ENCODE measurements around the gene LGALSL.

Gene LGALSL

DNA sequence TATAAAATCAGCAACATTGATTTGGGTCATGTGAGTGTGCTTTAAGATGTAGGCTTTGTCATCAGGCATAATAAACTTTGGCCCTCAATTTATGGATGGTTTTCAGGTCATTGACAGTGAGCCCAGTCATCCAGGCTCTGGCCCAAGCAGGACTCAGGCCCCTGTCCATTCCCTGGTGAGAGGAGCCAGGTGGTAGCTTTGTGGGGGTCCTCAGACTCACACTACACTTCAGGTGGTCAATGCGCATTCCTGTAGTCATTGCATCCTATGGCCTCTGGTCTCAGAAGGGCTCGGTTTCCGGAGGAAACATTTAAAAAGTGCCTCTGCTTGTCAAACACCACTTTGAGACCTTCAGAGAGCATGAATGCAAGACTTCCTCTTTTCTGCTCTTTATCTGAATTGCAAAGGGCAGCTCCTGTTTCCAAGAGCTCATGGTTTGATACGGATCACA is 20.2 kb downstream of the LGALSL start:
- no peak for DNase-seq

DNA sequence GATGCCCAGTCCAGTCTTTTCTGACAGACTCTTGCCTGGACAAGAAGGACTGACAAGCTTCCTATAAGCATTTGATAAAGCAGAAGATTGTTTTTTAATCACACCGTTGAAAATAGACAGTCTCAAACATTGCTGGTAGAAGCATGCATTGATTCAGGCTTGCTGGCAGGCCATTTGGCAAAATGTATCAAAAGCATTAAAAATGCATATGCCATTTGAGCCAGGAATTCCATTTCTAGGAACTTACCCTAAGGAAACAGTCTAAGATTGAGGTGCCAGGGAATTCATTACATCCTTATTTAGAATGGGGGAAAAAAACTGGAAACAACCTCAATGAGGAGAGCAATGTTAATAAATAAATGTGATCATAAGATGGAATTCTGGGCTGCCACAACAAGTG is 20.7 kb downstream of the LGALSL start:
- no peak for DNase-seq

DNA sequence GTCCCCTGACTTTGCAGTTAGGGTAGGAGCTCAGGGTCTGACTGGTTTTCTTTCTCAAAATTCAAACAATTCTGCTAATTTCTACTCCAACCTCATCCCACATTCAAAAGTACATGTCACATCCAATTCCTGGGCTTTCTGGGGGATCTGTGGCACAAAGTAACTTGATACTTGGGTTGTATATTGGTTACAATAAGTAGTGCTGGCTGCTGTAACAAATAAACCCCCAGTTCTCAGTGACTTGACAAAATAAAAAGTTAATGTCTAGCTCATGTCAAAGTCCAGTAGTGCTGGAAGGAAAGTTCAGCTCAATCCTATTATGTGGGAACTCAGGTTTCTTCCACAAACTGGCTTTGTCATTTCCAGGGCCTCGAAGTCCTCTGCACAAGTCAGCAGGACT is 23.1 kb downstream of the LGALSL start:
- DNase-seq = no peak

DNA sequence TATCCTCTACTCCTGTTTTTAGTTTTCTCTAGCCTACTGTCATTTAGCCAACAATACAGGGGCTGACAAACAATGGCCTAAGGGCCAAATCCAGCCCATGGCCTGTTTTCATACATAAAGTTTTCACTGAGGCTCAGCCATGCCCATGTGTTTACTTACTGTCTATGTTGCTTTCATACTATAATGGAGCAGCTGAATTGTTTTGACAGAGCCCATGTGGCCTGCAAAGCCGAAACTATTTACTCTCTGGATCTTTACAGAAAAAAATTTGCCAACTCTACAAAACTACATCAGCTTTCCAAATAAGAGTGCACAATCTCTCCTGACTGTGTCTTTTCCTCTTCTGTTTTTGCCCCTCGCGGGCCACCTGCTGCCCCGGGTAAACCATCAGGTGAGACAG is 24.0 kb downstream of the LGALSL start:
- DNase-seq = no peak

DNA sequence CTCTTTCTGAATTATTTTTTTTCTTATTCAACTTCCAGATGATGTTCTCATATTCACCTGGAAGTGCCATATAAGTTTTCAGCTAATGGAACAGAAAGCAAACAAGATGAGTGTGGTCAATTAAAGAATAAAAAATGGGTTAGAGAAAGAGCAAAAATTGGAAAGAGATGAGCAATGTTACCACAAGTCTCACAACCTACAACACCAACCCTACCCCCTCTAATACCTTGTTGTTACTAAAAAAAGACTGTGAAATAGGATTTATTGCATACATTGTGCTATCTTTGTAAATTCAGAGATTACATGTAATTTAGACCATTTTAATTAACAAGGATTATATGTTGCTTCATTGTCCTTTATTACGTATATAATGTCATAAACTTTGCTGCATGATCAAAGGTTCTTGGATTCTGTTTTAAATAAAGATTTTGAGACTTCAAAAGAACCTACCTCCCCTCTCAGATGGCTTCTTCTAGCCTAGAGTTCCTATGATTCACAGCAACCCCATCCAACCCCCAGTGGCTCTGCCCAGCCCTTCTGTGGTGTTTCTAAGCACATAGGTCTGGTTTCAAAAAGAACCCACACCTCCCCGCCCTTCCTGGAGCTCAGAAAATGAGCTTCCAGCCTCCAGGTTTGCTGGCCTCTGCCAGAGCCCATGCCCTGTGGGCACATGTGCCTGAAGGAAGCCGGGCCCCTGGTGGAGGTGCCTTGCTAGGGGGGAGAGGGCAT is 24.7 kb downstream of the LGALSL start:
- no peak for DNase-seq

DNA sequence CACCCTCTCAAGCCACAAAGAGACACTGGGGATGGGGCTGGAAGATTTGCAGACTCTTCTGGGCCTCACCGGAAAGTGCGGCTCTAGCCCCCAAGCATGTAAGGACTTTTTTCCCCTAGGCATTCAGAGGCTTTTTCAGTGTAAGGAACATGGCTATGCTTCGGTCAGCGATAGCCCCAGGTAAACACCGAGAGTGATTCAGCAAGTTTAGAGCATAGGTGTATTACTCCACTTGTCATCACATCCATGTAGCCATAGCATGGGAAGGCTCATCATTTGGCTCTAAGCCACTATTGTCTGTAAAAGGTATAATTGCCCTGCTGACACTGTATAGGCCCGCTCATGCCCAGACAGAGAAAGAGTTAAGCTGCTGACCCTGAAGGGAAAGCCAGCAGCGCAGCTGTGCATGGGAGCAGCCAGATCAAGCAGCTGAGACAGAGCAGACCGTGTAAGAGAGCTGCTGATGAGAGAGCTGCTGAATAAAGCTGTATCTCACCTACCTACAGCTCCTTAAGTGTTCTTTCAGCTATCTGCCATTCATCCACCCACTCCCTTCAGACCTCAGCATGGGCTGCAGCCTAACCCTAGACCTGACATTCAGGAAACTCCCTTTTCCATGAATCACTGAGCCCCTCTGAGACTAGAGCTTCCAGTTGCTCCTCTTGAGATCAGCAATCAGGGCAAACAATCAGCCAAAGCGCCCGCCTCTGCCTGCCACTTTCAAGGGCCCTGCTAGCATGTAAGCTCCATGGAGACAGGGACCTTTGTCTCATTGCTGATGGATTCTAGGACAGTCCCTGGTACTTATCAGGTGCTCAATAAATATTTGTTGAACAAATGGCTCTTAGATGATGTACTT is 25.5 kb downstream of the LGALSL start:
- DNase-seq = no peak

DNA sequence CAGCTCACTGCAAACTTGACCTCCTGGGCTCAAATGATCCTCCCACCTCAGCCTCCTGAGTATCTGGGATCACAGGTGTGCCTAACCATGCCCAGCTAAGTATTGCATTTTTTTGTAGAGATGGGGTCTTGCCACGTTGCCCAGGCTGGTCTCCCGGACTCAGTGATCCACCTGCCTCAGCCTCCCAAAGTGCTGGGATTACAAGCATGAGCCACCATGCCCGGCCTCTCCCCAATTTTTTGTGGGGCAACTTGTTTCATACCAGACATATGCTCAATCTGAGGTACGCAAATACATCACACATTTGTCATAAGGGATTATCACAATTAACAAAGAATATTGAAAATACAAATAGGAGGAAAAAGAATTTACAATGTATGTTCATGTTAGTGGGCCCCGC is 27.7 kb downstream of the LGALSL start:
- no peak for DNase-seq

DNA sequence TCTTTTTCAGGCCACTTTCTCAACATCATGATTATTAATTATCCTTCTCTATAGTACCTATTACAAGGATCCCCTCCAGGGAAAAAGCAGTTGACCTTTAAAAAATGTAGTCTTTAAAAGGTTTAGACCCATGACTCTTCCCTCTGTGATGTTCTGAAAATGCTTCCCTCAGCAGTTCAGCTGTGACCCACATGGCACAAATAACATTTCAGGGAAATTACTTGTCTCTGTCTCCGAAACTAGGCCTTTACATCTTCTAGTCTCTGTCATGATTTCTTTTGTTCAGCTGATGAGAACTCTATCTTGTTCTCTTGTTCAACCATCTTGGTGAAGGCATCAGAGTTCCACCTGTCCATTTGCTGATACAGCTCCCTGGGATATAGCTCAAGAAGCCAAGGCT is 28.3 kb downstream of the LGALSL start:
- no peak for DNase-seq

DNA sequence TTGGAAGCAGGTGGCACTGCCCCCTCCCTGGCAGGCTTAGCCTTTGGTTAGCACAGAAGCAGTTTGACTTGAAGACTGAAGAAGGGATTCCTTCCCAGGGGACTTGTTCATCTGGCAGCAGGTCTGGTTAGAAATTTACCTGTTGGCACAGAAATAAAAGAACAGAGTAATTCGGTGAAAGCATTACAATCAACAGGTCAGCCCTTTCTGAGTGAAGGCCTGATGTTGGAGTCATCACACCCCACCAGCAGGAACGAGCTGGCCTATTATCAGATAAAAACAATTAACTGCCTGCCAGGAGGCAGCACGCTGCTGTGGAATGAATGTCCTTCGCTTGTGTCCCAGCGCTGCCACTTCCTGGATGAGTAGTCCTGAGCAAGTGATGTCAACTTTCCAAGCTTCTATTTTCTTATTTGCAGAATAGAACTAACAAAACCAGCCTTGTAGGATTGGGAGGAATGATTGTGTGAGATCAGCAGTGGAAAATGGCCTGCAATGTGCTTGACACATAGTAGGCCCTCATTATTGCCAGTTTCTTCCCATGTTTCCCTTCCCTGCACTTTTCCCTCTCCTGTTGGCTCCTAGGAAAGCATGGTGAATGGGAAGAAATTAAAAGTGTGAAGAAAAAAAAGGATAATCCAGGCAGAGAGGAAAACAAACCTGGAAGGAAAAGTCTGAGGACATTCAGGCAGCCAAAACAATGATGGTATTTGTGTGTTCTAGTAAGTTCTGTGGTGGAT is 29.0 kb downstream of the LGALSL start:
- peak; percentile 60 for DNase-seq

DNA sequence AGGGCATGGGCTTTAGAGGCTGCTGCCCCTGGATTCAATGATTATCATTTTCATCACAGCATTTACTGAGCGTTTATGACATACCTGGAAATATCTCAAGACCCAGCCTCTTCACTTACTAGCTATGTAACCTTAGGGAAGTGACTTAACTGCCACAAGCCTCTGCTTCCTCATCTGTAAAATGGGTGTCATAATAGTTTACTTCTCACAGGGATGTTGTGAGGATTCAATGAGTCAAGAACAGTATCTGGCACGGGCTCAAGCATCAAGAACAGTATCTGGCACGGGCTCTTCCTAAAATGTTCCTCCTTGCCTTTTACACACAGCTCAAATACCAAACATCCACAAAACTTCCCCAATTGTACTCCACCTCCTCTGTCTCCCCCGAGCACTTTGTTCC is 31.4 kb downstream of the LGALSL start:
- DNase-seq = no peak

DNA sequence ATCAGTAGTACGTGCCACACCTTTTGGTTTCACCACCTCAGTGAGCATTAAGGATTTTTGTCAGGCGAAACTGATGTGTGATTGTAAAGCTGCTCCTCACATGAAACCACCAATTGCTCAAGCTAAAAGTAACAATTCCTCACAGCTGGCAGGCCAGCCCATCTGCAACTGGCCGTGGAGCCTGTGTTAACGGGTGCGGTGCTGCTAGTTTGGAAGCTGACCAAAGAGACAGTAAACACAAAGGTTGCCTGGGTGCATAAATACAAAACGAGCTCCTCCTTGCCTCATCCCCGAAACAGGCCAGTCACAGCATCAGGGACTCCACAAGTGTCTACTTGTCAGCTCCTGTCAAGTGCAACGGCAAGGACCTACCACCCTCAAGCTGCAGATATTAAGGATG is 32.0 kb downstream of the LGALSL start:
- DNase-seq = no peak

DNA sequence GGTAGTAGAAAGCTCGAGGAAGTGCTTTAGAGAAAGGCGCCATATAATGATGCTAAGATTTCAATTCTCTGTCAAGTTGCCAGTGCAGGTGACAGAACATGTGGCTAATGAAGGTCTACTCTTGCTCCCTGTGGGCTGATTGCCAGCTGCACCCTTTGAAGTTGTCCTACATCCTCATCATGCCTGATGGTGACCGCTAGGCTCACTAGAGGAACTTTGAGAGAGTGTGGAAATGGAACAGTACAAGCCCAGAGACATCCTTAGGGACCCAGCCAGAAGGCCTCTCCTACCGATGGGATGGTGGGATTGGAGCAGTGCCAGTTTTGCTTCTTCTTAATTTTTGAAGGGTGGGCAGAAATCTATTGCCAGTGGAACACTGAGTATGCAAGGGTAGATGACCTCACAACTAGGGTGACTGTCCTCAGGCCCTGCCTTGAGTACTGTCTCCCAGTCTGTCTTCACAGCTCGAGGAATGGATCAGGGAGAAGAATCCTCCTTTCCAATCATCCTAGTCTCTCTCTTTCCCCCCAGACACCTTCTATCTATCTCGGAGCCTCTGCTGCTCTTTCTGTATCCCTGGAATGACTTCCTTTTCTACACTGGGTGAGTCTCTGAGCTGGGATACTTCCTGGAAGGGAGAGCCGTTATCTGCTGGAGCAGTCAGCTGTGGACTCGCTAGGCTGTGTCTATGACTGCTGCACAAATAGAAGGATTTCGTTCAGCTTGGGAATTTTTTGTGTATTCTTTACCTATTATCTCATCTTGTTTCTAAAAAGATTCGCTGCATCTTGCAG is 33.5 kb downstream of the LGALSL start:
- DNase-seq = no peak

DNA sequence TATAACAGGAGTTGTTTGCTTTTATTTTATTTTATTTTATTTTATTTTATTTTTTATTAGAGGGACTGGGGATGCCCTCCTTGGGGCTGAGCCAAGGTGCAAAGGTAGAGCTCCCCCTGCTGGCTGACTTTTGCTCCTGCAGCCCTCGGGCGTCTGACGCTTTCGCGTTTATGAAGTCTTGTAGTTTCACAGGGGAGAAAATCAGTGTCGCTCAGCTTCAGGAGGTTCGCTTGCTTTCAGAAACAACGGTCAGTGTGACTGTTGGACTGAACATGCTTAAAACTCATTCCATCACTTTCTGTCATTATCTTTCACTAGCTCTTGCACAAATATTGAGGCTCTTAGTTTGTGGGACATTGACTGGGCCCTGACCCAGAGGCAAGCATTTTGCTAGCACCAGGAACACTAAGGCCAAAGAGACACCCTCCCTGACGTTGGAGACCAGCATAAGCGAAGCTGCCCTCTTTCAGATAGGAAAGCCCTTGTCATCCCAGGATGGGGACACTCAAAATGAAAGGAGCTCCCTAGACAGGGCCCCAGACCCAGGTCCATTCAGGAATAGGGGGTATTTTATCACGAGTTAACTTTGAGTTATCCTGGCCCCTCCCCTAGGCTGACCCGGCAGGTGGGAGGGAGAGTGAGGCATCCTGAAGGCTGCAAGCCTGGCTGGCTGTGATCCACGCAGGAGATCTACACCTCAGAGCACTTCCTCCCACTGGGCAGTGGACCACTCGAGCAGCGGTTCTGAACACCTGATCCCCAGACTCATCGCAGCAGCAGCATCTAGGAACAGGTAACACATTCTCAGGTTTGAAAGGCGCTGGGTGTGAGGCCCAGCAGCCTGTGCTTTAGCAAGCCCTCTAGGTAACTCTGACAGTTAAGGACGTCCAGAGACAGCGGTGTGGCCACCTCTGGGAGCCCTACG is 34.4 kb downstream of the LGALSL start:
- peak; percentile 44 for DNase-seq

DNA sequence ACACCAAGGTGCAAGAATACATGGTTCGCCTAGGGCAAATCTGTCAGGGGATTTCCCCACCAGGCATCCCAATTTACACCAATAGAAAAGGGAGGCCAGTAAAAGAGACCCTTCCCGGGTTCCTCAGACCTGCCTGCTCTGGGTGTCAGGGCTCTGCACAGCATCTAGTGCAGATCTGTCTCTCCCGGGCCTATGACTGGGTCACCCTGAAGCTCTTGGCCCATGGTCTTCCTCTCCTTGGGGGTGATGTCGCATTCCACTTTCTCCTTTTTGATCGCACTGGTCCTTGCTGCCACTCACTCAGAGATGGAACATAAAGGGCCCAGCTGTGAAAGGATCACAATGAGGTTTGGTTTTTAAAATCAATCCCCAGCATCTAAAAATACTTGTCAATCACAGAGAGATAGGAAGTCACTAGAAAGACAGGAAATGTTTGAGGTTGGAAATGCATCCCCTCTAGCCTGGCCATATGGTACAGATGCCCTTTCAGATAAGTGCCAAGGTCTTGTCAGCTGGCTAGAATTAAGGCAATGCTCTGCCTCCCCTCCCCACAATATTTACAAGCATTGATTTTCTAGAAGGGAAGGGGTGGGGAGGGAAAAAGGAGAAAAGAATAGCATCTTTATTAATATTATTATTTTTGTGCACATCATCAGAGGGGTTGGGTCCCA is 35.3 kb downstream of the LGALSL start:
- DNase-seq = no peak

DNA sequence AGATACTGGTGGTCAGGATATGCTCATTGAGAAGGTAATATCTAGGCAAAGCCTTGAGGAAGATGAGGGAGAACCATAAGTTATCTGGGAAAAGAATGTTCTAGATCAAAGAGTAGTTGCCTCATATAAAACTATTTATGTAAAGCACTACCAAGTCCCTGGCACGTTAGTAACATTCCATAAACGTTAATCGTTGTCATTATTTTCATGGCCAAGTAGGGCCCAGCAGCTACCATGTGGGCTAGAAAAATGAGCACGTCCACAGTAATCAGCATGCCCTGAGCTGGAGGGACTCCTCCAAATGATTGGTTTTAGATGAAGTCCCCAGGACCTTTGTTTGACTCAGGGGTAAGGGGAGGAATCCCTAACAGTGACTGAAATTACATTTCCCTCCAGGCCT is 37.5 kb downstream of the LGALSL start:
- peak; percentile 51 for DNase-seq

DNA sequence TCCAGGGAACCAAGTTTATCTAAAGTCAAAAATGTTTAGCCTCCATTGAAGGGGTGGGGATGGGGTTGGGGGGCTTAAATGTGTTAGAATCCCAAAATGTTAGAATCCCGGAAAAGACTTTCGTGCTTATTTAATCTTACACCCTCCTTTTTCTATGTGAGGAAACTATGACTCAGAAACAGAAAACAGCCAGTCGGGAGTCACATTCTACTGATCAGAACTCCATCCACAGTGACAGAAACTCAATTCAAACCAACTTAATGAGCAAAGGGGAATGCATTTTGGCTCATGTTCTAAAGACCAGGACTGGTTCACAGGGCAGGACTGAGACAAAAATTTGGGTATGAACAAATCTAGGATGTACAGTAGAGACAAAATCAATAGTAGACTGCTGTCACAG is 38.3 kb downstream of the LGALSL start:
- no peak for DNase-seq

DNA sequence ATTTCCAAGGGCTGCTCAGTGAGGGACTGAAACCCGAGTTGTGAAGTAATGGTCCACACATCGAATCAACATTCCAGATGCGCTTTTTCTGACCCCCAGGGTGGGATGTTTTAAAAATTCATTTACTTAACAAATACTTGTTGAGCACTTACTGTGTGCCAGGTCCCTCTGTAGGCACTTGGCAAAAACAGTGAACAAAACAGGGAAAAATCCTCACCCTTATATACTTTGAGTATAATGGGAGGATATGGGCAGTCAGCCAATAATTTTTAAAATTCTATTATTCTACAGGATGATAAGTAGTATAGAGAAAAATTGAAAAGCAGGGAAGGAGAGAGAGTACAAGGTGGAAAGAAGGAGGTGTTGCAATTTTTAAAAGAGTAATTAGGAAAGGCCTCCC is 38.9 kb downstream of the LGALSL start:
- no peak for DNase-seq

DNA sequence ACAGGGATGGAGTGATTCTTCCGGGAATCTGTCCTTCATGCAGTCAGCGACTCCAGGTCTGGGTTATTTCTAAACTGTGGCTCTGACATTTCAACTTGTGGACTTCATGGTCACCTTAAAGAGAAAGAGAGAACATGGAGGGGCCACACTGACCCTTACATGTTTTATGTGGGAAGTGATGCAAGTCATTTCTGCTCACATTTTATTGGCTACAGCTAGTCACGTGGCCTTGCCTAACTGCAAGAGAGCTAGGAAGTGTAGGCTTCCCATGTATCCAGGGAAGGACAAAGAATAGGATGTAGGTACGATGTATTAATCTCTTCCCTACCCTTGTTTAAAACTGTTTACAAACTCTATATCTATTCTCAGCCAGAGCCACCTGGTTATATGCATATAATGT is 39.8 kb downstream of the LGALSL start:
- no peak for DNase-seq

DNA sequence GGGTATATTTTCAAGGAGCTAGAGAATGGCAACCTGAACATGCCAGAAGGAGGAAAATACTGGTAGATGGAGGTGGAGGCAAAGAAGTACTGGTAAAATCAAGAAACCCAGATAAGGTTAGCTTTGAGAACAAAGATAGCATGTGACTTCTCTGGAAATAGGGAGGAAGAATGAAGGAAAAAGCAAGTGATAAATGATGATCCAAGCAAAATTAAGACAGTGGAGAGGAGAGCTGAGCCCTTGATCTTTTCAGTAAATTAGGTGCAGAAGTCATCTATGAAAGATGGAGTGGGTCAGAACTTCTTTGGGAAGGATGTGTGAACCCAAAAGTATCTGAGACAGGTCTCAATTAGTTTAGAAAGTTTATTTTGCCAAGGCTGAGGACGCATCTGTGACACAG is 44.5 kb downstream of the LGALSL start:
- DNase-seq = no peak

DNA sequence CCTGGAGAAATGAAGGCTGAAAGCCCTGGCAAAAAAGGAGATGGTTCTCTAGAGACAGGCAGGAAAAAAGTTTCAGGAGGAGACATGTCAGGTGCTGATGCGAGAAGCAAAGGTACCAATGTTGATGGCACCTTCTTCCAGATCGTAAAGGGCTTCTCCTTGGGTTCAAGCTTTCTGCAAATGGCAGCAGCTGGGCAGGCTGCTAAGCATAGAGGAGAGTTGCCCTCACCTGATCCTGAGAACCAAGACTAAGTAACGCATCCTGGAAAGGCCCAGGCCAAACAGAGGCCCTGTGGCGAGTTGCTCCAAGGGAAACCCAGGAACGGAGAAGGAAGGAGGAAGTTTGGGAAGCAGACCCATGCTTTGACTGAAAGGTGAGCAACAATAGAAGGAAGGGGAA is 46.6 kb downstream of the LGALSL start:
- DNase-seq = no peak

DNA sequence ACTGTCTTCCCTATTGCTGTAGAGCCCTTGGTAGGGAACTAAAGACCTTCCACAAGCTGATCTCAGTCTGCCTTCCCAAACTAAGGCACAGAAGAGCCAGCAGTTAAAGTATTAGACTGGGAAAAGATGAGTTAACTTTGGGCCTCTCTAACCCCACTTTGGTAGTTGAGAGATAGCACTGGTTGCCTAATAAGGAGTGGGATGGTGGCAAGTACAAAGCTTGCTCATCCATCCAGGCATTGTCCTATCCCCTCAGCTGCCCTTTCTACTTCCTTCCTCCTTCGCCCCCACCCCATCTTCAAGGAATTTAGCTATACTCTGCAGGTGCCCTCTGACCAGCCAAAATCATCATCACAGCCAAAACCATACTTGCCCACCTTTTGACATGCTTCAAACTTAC is 48.0 kb downstream of the LGALSL start:
- DNase-seq = no peak

Data from EL (cell line).